H1 (cell line): Measurements from ENCODE around the gene STAT2. TPM values are rescaled to one million over a fixed set of nuclear protein-coding genes. Genes with fewer than 3 reads are reported as not detected.

Experiments used
- CTCF ChIA-PET: fragments of 300-600 bp; sonication (Branson Sonifier 250); formaldehyde crosslinking; loops from one replicate; lab custom pipeline; 2021; ENCODE audit not compliant: partially characterized antibody; lab: Charles Lee
- POLR2A ChIA-PET: fragments of 300-600 bp; sonication (Branson Sonifier 250); formaldehyde crosslinking; loops from one replicate; lab custom pipeline; 2021; ENCODE audit warnings: inconsistent platforms; ENCODE audit not compliant: partially characterized antibody; lab: Charles Lee
- DNase-seq, 2 experiments: peaks; one replicate each; pipeline versions ENCODE4 v3.0.0 to v3.0.0-alpha.2; 2010 to 2022; ENCODE audit warnings: low spot score in 2 of 2, low read depth in 1 of 2, mixed read lengths in 1 of 2
- FAIRE-seq: peaks from 2 replicates; lab custom pipeline; 2011; peaks lifted over from hg19 to GRCh38; lab: Jason Lieb, UNC
- H2AFZ ChIP-seq: 2 replicates; pipeline ENCODE4 v1.8.1; 2012; ENCODE audit warnings: low read length, inconsistent platforms
- H2AK5ac ChIP-seq: 2 replicates; pipeline ENCODE4 v1.6.1; 2013; ENCODE audit warnings: low read depth, low read length
- H2BK120ac ChIP-seq: replicated peaks from 2 replicates; pipeline ENCODE3; 2013; ENCODE audit warnings: low read depth, low read length, inconsistent platforms
- H2BK12ac ChIP-seq: 2 replicates; pipeline ENCODE4 v1.6.1; 2013; ENCODE audit warnings: low read depth, low read length
- H2BK15ac ChIP-seq: 2 replicates; pipeline ENCODE4 v1.6.1; 2013; ENCODE audit warnings: low read length
- H2BK20ac ChIP-seq: 2 replicates; pipeline ENCODE4 v1.6.1; 2013; ENCODE audit warnings: low read length
- H2BK5ac ChIP-seq: 2 replicates; pipeline ENCODE4 v1.6.1; 2013; ENCODE audit warnings: low read depth, low read length
- H3K14ac ChIP-seq: 2 replicates; pipeline ENCODE4 v1.6.1; 2013; ENCODE audit warnings: inconsistent platforms; ENCODE audit not compliant: insufficient read length
- H3K18ac ChIP-seq: 2 replicates; pipeline ENCODE4 v1.6.1; 2013; ENCODE audit warnings: low read length; ENCODE audit errors: extremely low read depth
- H3K23ac ChIP-seq: 2 replicates; pipeline ENCODE4 v1.6.1; 2013; ENCODE audit warnings: inconsistent platforms; ENCODE audit not compliant: insufficient read length
- H3K23me2 ChIP-seq: 2 replicates; pipeline ENCODE4 v1.6.1; 2013; ENCODE audit warnings: low read depth, low read length
- H3K27ac ChIP-seq: 2 replicates; pipeline ENCODE4 v1.6.1; 2011; ENCODE audit warnings: low read depth, low read length, inconsistent platforms
- H3K27me3 ChIP-seq, 4 experiments: replicated peaks in 1 of 4; 1 replicate in 1 of 4; 2 replicates in 3 of 4; pipeline versions ENCODE4 v1.6.1 to v1.8.1; 2011 to 2013; ENCODE audit warnings: low read length in 3 of 4, mild to moderate bottlenecking in 3 of 4, inconsistent platforms in 2 of 4, mixed read lengths in 2 of 4, moderate library complexity in 1 of 4; ENCODE audit not compliant: control insufficient read depth in 3 of 4, insufficient read depth in 3 of 4; ENCODE audit errors: extremely low read depth in 1 of 4
- H3K36me3 ChIP-seq, 4 experiments: 2 replicates each; pipeline versions ENCODE4 v1.6.1 to v1.8.1; 2011 to 2013; ENCODE audit warnings: mild to moderate bottlenecking in 4 of 4, low read length in 3 of 4, moderate library complexity in 2 of 4, control low read depth in 1 of 4, inconsistent platforms in 1 of 4; ENCODE audit not compliant: insufficient read depth in 4 of 4, control insufficient read depth in 2 of 4
- H3K4ac ChIP-seq: replicated peaks from 2 replicates; pipeline ENCODE3; 2013; ENCODE audit warnings: low read length, low read depth, mixed read lengths, inconsistent platforms; ENCODE audit not compliant: insufficient read length
- H3K4me1 ChIP-seq, 4 experiments: replicated peaks in 1 of 4; 1 replicate in 1 of 4; 2 replicates in 3 of 4; pipeline versions ENCODE4 v1.6.1 to v1.8.1; 2011 to 2013; ENCODE audit warnings: low read length in 3 of 4, inconsistent platforms in 2 of 4, mixed read lengths in 1 of 4; ENCODE audit not compliant: insufficient read depth in 4 of 4, control insufficient read depth in 3 of 4
- H3K4me2 ChIP-seq, 2 experiments: 2 replicates each; pipeline versions ENCODE4 v1.6.1 to v1.8.1; 2011 to 2013; ENCODE audit warnings: low read depth in 2 of 2, low read length in 2 of 2, control low read depth in 1 of 2, inconsistent platforms in 1 of 2, mild to moderate bottlenecking in 1 of 2; ENCODE audit not compliant: insufficient read depth in 1 of 2
- H3K4me3 ChIP-seq, 4 experiments: fragments of 200-600, 300-600 bp in 1 of 4; sonication (generic), shearing (Covaris generic), sonication (Bioruptor Twin) in 1 of 4; 2 replicates each; pipeline versions ENCODE4 v1.5.1 to v1.8.1; 2011 to 2016; ENCODE audit warnings: low read length in 4 of 4, low read depth in 3 of 4, control low read depth in 2 of 4, inconsistent platforms in 2 of 4, mild to moderate bottlenecking in 2 of 4, mixed read lengths in 1 of 4, moderate library complexity in 1 of 4; ENCODE audit not compliant: insufficient read depth in 2 of 4; ENCODE audit errors: extremely low read depth in 1 of 4
- H3K56ac ChIP-seq: replicated peaks from 2 replicates; pipeline ENCODE3; 2013; ENCODE audit warnings: low read depth, mild to moderate bottlenecking, mixed read lengths, low read length, inconsistent platforms; ENCODE audit not compliant: insufficient read length
- H3K79me1 ChIP-seq: 2 replicates; pipeline ENCODE4 v1.6.1; 2013; ENCODE audit warnings: low read depth, low read length, control low read depth
- H3K79me2 ChIP-seq, 2 experiments: 2 replicates each; pipeline versions ENCODE4 v1.6.1 to v1.8.1; 2012 to 2013; ENCODE audit warnings: low read length in 2 of 2, mild to moderate bottlenecking in 2 of 2, inconsistent platforms in 1 of 2; ENCODE audit not compliant: insufficient read depth in 2 of 2, control insufficient read depth in 1 of 2
- H3K9ac ChIP-seq, 4 experiments: replicated peaks in 1 of 4; 1 replicate in 1 of 4; 2 replicates in 3 of 4; pipeline versions ENCODE4 v1.6.1 to v1.8.1; 2011 to 2013; ENCODE audit warnings: low read depth in 3 of 4, low read length in 3 of 4, control low read depth in 2 of 4, mild to moderate bottlenecking in 2 of 4, moderate library complexity in 2 of 4, inconsistent platforms in 1 of 4; ENCODE audit errors: extremely low read depth in 1 of 4
- H3K9me3 ChIP-seq, 2 experiments: 2 replicates each; pipeline versions ENCODE4 v1.6.1 to v1.8.1; 2012 to 2013; ENCODE audit warnings: mild to moderate bottlenecking in 2 of 2, moderate library complexity in 2 of 2, control low read depth in 1 of 2, inconsistent platforms in 1 of 2, low read depth in 1 of 2, low read length in 1 of 2, mixed read lengths in 1 of 2; ENCODE audit not compliant: insufficient read depth in 2 of 2
- H4K20me1 ChIP-seq, 2 experiments: replicated peaks in 1 of 2; 2 replicates each; pipeline versions ENCODE3 to v1.8.1; 2011 to 2013; ENCODE audit warnings: inconsistent platforms in 2 of 2, low read length in 2 of 2, mild to moderate bottlenecking in 1 of 2; ENCODE audit not compliant: insufficient read depth in 2 of 2, control insufficient read depth in 1 of 2
- H4K5ac ChIP-seq: 2 replicates; pipeline ENCODE4 v1.6.1; 2013; ENCODE audit warnings: low read length, low read depth, mixed read lengths, inconsistent platforms; ENCODE audit not compliant: insufficient read length
- H4K8ac ChIP-seq: 2 replicates; pipeline ENCODE4 v1.8.0; 2013; ENCODE audit warnings: mild to moderate bottlenecking, moderate library complexity, low read length, inconsistent platforms; ENCODE audit not compliant: insufficient read depth; ENCODE audit errors: extremely low read depth
- H4K91ac ChIP-seq: replicated peaks from 2 replicates; pipeline ENCODE3; 2013; ENCODE audit warnings: low read length, mixed read lengths, inconsistent platforms; ENCODE audit not compliant: insufficient read length
- BACH1 ChIP-seq: IDR thresholded peaks from 2 replicates; pipeline ENCODE4 v1.6.1; 2012; ENCODE audit warnings: low read length, improper control_type of control experiment
- BRCA1 ChIP-seq: IDR thresholded peaks from 2 replicates; pipeline ENCODE4 v1.6.1; 2012; ENCODE audit warnings: low read depth, low read length, improper control_type of control experiment
- GABPA ChIP-seq: IDR thresholded peaks from 2 replicates; pipeline ENCODE4 v1.6.1; 2011; ENCODE audit warnings: mild to moderate bottlenecking, low read length, moderate library complexity, borderline replicate concordance; ENCODE audit not compliant: insufficient read depth
- KDM4A ChIP-seq: IDR thresholded peaks from one replicate; pipeline ENCODE4 v1.7.1; 2012; ENCODE audit warnings: low read depth, mild to moderate bottlenecking, moderate library complexity, low read length, inconsistent platforms; ENCODE audit not compliant: severe bottlenecking
- RBBP5 ChIP-seq: IDR thresholded peaks from 2 replicates; pipeline ENCODE4 v1.7.1; 2012; ENCODE audit warnings: low read depth, mild to moderate bottlenecking, inconsistent platforms, low read length, moderate library complexity, borderline replicate concordance
- SRF ChIP-seq: IDR thresholded peaks from 2 replicates; pipeline ENCODE4 v1.6.1; 2011; ENCODE audit warnings: mild to moderate bottlenecking, low read depth, low read length, moderate library complexity
- WGBS, 2 experiments: shearing (Covaris generic) in 1 of 2; methylation state at CpG; one replicate each; pipeline versions ENCODE4 v1.1.6 to v1.1.7; 2013 to 2015; ENCODE audit warnings: low lambda C conversion rate in 2 of 2, mixed read lengths in 2 of 2, inconsistent platforms in 1 of 2, low coverage in 1 of 2, missing lambda C conversion rate in 1 of 2; ENCODE audit not compliant: insufficient replicate concordance in 2 of 2, insufficient coverage in 1 of 2, insufficient read length in 1 of 2; ENCODE audit errors: extremely low coverage in 1 of 2, missing lambda C conversion rate in 1 of 2; 5-methylcytosine and 5-hydroxymethylcytosine counted together
- polyA plus RNA-seq, 7 experiments: library from polyadenylated mRNA; depleted of rRNA in 3 of 7; stranded (reverse) in 5 of 7; unstranded in 2 of 7; fragments of >200 nt in 5 of 7; fragments of 200-250 nt in 2 of 7; gene quantifications; 1 replicate in 5 of 7; 2 replicates in 1 of 7; 4 replicates in 1 of 7; pipeline versions ENCODE4 v1.2.1 to v1.2.3, GENCODE V29; 2011 to 2013; ENCODE audit warnings: missing spikeins in 2 of 7, mixed read lengths in 2 of 7
- total RNA-seq: library from RNA; stranded (reverse); fragmentation: NEBNext Ultra II Directional; extraction: Animal tissue kit (Norgen Biotek cat#: 25700); gene quantifications from 2 replicates; pipeline ENCODE4 v1.2.1, GENCODE V29; 2021

Gene STAT2
- total and polyA plus RNA-seq, 2 of the 8 experiments (the other 6 are each of a cell fraction or from before 2014, with no cell fraction given): 37.1 to 44.7 TPM

GRCh38 chr12:56361487-56362129 lies 1.7 kb upstream of the STAT2 start:
- peak overlapping the region in 1 of 2 experiments; percentile 51; a peak in 1 of 4 replicates for H3K4me2 ChIP-seq

More at GRCh38 chr12:56361487-56362129, 1.7 kb upstream of the STAT2 start:
- Histone ChIP-seq H3K4ac (no peak overlapping the region), H3K18ac (no peak overlapping the region), H3K14ac (no peak overlapping the region), H3K27me3 (peaks cover 0 to 3% (median 0%) of the 10 kb centered on the region in 4 experiments; a peak in 1 of 7 replicates), H3K4me1 (peaks cover 0 to 5% (median 2%) of the 10 kb centered on the region in 4 experiments; a peak in 4 of 7 replicates), H3K23ac (no peak overlapping the region), H3K9ac (no peak overlapping the region; a peak in 1 of 7 replicates), H3K79me1 (no peaks in the 10 kb centered on the region), H3K23me2 (no peaks in the 10 kb centered on the region), H3K56ac (no peak overlapping the region), H3K27ac (no peak overlapping the region), H4K20me1 (no peaks in the 10 kb centered on the region), H2BK120ac (no peak overlapping the region), H3K36me3 (peaks cover 0 to under 1% (median 0%) of the 10 kb centered on the region in 4 experiments; a peak in 2 of 8 replicates), H4K5ac (no peak overlapping the region), H2BK5ac (no peak overlapping the region), H4K91ac (no peak overlapping the region), H2BK20ac (no peak overlapping the region), H3K4me3 (no peak overlapping the region), H2AK5ac (peak overlapping the region; percentile 4; the same call in 1 of the 2 replicates), H2BK15ac (peak overlapping the region; percentile 61), H2AFZ (no peak overlapping the region), H3K79me2 (peaks cover 0 to 8% of the 10 kb centered on the region in 2 experiments; a peak in 1 of 4 replicates), H4K8ac (peak overlapping the region; percentile 80; the same call in 1 of the 2 replicates), H2BK12ac (peak overlapping the region; percentile 60), H3K9me3 (no peaks in the 10 kb centered on the region)
- POLR2A ChIA-PET: interaction anchor here (1.1 to 5.1 kb wide), 8 partner anchors 14 to 115 kb away, joined by 3 to 55 read pairs (median 3); partner anchors contain the start of genes IL23A and PAN2
- WGBS, 2 experiments: 91% methylated on average over 8 of the region's 8 CpGs; no CpG with 5 or more reads in 1 of the 2 experiments
- TF ChIP-seq BRCA1 (no peak), RBBP5 (no peak), KDM4A (no peak), BACH1 (no peak), GABPA (no peak), SRF (no peak)
- FAIRE-seq (no peak), DNase-seq (no peak)
- CTCF ChIA-PET: interaction anchor here (1.0 to 3.4 kb wide), 6 partner anchors 11 to 156 kb away, joined by 3 to 24 read pairs (median 6); no protein-coding TSS in a partner anchor
